ENCODE data around the gene GPR157.

The GPR157 gene

DNA sequence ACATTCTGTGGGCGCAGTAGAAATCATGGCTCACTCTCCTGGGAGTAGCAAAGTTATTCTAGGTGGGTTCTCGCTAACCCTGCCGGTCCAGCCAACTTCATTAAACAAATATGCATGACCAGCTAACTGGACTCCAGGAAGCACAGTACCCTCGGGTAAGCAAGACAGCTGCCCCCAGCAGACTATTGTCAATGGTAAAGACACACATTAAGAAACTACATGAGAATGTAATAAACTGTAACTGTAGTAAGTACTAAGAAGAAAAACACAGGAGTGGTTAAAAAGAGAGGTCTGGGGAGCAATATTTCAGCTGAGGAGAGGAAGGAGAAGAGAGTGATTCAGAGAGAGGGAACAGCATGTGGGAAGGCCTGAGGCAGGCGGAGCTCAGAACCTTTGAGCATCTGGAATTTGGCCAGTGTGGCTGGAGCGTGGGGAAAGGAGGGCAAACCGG is 66.9 kb downstream of the GPR157 start:
- H3K9ac ChIP-seq: no peak overlapping the region

GRCh38 chr1:9061252-9061960 is 67.5 kb downstream of the GPR157 start:
- TF ChIP-seq, protein P1, sequence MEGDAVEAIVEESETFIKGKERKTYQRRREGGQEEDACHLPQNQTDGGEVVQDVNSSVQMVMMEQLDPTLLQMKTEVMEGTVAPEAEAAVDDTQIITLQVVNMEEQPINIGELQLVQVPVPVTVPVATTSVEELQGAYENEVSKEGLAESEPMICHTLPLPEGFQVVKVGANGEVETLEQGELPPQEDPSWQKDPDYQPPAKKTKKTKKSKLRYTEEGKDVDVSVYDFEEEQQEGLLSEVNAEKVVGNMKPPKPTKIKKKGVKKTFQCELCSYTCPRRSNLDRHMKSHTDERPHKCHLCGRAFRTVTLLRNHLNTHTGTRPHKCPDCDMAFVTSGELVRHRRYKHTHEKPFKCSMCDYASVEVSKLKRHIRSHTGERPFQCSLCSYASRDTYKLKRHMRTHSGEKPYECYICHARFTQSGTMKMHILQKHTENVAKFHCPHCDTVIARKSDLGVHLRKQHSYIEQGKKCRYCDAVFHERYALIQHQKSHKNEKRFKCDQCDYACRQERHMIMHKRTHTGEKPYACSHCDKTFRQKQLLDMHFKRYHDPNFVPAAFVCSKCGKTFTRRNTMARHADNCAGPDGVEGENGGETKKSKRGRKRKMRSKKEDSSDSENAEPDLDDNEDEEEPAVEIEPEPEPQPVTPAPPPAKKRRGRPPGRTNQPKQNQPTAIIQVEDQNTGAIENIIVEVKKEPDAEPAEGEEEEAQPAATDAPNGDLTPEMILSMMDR (conservative IDR thresholded peaks at IDR 0.05; ENCODE audit: low read depth, low read length): no peak
- Histone ChIP-seq H4K20me1 (ENCODE audit: insufficient read depth) (no peaks in the 10 kb centered on the region), H3K36me3 (ENCODE audit: insufficient read depth) (no peaks in the 10 kb centered on the region), H3K4me3 (IDR thresholded peaks at IDR 0.05; ENCODE audit: insufficient read depth, low read depth, low read length) (no peak overlapping the region), H3K4me2 (no peak overlapping the region), H3K27ac (no peak overlapping the region), H3K27me3 (ENCODE audit: insufficient read depth, low read depth) (no peaks in the 10 kb centered on the region), H3K4me1 (ENCODE audit: low read depth, poor library complexity, severe bottlenecking) (no peaks in the 10 kb centered on the region), H3K9ac (no peak overlapping the region), H3K79me2 (ENCODE audit: insufficient read depth, low read depth) (no peaks in the 10 kb centered on the region), H2AFZ (ENCODE audit: low read depth) (no peak overlapping the region)

More for the DNA sequence above, 66.9 kb downstream of the GPR157 start:
- H3K4me1 ChIP-seq (ENCODE audit: low read depth, poor library complexity, severe bottlenecking): no peaks in the 10 kb centered on the region
- H3K4me2 ChIP-seq: no peak overlapping the region
- H3K27me3 ChIP-seq (ENCODE audit: insufficient read depth, low read depth): no peaks in the 10 kb centered on the region
- no peak overlapping the region for H3K4me3 ChIP-seq (IDR thresholded peaks at IDR 0.05; ENCODE audit: insufficient read depth, low read depth, low read length)
- no peak overlapping the region for H2AFZ ChIP-seq (ENCODE audit: low read depth)
- H3K27ac ChIP-seq: no peak overlapping the region
- TF ChIP-seq, protein P1 (conservative IDR thresholded peaks at IDR 0.05; ENCODE audit: low read depth, low read length): no peak
- H3K36me3 ChIP-seq (ENCODE audit: insufficient read depth): no peaks in the 10 kb centered on the region
- no peaks in the 10 kb centered on the region for H4K20me1 ChIP-seq (ENCODE audit: insufficient read depth)
- no peaks in the 10 kb centered on the region for H3K79me2 ChIP-seq (ENCODE audit: insufficient read depth, low read depth)

DNA sequence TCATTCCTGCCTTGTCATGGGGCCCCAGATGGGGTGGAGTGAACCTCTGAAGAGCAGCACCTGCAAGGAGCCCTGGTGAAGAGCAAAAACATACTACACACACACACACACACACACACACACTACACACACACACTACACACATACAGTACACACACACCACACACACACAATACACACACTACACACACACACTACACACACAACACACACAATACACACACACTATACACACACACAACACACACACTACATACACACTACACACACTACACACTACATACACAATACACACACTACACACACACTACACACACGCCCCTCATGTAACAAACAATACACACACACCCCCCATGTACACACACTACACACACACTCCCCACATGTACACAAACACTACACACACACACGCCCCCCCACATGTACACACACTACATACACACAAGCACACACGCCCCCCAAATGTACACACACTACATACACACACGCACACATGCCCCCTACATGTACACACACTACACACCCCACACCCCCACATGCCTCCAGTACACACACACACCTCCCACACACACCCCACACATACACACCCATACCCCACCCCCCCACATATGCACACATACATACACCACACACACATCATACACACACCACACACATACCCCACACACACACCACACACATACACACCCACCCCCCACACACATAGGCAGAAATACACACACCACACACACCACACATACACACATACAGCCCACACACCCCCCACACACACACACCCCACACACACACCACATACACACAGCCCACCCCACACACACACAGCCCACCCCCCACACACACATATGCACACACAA is 68.8 kb downstream of the GPR157 start:
- no peak overlapping the region for H3K4me3 ChIP-seq (IDR thresholded peaks at IDR 0.05; ENCODE audit: insufficient read depth, low read depth, low read length)
- H3K9ac ChIP-seq: no peak overlapping the region
- no peaks in the 10 kb centered on the region for H3K4me1 ChIP-seq (ENCODE audit: low read depth, poor library complexity, severe bottlenecking)
- H3K4me2 ChIP-seq: no peak overlapping the region
- no peak overlapping the region for H3K27ac ChIP-seq
- TF ChIP-seq, protein P1 (conservative IDR thresholded peaks at IDR 0.05; ENCODE audit: low read depth, low read length): no peak
- H4K20me1 ChIP-seq (ENCODE audit: insufficient read depth): no peaks in the 10 kb centered on the region
- no peaks in the 10 kb centered on the region for H3K79me2 ChIP-seq (ENCODE audit: insufficient read depth, low read depth)
- H3K27me3 ChIP-seq (ENCODE audit: insufficient read depth, low read depth): no peaks in the 10 kb centered on the region
- no peaks in the 10 kb centered on the region for H3K36me3 ChIP-seq (ENCODE audit: insufficient read depth)
- no peak overlapping the region for H2AFZ ChIP-seq (ENCODE audit: low read depth)

GRCh38 chr1:9058465-9058864 is 70.4 kb downstream of the GPR157 start:
- no peaks in the 10 kb centered on the region for H3K79me2 ChIP-seq (ENCODE audit: insufficient read depth, low read depth)
- no peak overlapping the region for H2AFZ ChIP-seq (ENCODE audit: low read depth)
- no peak overlapping the region for H3K9ac ChIP-seq
- no peak overlapping the region for H3K4me2 ChIP-seq
- no peak overlapping the region for H3K4me3 ChIP-seq (IDR thresholded peaks at IDR 0.05; ENCODE audit: insufficient read depth, low read depth, low read length)
- H4K20me1 ChIP-seq (ENCODE audit: insufficient read depth): no peaks in the 10 kb centered on the region
- TF ChIP-seq, protein P1 (conservative IDR thresholded peaks at IDR 0.05; ENCODE audit: low read depth, low read length): no peak
- no peaks in the 10 kb centered on the region for H3K4me1 ChIP-seq (ENCODE audit: low read depth, poor library complexity, severe bottlenecking)
- H3K36me3 ChIP-seq (ENCODE audit: insufficient read depth): no peaks in the 10 kb centered on the region
- no peaks in the 10 kb centered on the region for H3K27me3 ChIP-seq (ENCODE audit: insufficient read depth, low read depth)
- no peak overlapping the region for H3K27ac ChIP-seq
